ENCODE results near the gene PRR12.
A peak's percentile ranks its signal among the peaks of the same experiment; 100 is the strongest.

The PRR12 gene

DNA sequence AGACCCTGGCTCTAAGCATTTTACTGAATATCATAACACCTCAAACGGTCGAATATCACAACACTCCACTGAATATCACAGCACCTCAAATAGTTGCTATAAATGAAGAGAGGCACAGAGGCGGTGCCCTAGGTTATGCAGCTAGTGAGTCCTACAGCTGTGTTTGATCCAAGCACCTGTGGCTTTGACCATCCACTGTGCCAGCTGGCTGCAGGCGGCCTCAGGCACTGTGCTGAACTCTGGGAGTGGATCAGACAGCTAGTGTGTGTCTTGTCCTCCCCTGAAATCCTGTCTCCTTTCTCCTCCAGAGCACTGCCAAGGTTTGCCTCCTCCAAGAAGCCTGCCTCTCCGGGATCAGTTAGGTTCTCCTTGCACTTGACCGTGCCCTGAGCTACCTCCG lies 18.0 kb upstream of the PRR12 start:
- CTCF ChIA-PET: interaction anchor here (0.5 to 6.2 kb wide), 7 partner anchors 14 to 270 kb away, joined by 3 to 168 read pairs (median 4); no protein-coding TSS in a partner anchor

DNA sequence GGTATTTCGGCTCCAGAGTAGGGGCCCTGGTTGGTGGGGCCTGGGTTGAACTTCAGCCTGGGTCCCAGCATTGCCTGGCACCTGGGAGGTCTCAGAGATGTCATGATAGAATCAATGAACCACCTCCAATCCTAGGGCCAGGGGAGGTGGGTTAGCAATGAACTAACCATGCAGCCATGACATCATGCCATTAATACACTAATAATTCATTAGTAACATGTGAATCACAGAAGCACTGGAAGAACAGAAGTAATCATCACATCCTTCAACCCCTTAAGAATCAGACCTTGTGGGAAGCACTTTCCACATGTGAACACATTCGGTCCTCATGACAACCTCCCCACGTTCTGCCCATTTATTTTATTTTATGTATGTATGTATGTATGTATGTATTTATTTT lies 17.6 kb upstream of the PRR12 start:
- H3K9me3 ChIP-seq (ENCODE audit: control insufficient read depth, insufficient read depth, low read depth, low read length): no peaks in the 10 kb centered on the region
- no peak for TF ChIP-seq ZNF510 (tag by site-specific recombination; IDR thresholded peaks at IDR 0.05; ENCODE audit: insufficient replicate concordance)
- TF ChIP-seq, protein P1, sequence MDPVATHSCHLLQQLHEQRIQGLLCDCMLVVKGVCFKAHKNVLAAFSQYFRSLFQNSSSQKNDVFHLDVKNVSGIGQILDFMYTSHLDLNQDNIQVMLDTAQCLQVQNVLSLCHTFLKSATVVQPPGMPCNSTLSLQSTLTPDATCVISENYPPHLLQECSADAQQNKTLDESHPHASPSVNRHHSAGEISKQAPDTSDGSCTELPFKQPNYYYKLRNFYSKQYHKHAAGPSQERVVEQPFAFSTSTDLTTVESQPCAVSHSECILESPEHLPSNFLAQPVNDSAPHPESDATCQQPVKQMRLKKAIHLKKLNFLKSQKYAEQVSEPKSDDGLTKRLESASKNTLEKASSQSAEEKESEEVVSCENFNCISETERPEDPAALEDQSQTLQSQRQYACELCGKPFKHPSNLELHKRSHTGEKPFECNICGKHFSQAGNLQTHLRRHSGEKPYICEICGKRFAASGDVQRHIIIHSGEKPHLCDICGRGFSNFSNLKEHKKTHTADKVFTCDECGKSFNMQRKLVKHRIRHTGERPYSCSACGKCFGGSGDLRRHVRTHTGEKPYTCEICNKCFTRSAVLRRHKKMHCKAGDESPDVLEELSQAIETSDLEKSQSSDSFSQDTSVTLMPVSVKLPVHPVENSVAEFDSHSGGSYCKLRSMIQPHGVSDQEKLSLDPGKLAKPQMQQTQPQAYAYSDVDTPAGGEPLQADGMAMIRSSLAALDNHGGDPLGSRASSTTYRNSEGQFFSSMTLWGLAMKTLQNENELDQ (tag by site-specific recombination; IDR thresholded peaks at IDR 0.05; ENCODE audit: low read depth): no peak
- TF ChIP-seq ZNF701 (tag by site-specific recombination; IDR thresholded peaks at IDR 0.05): no peak
- no peak for TF ChIP-seq HOXD13 (CRISPR knock-in tag; IDR thresholded peaks at IDR 0.05; ENCODE audit: borderline replicate concordance)
- TF ChIP-seq ZNF2 (tag by site-specific recombination; IDR thresholded peaks at IDR 0.05): no peak
- no peak for TF ChIP-seq SP3 (tag by site-specific recombination; IDR thresholded peaks at IDR 0.05)
- no peak for TF ChIP-seq ZEB2 (tag by site-specific recombination; IDR thresholded peaks at IDR 0.05)
- TF ChIP-seq PBX3 (CRISPR knock-in tag; IDR thresholded peaks at IDR 0.05): no peak
- TF ChIP-seq ZNF610 (tag by site-specific recombination; IDR thresholded peaks at IDR 0.05; ENCODE audit: borderline replicate concordance): no peak
- TF ChIP-seq ZBTB1 (tag by site-specific recombination; IDR thresholded peaks at IDR 0.05): no peak

More for the DNA sequence above, 18.0 kb upstream of the PRR12 start:
- Histone ChIP-seq H3K4me1 (ENCODE audit: control insufficient read depth, insufficient read depth, low read length) (peaks cover 12% of the 10 kb centered on the region), H3K36me3 (ENCODE audit: control insufficient read depth in 2 of 2, insufficient read depth in 1 of 2, low read length in 2 of 2) (peaks cover 8 to 32% of the 10 kb centered on the region in 2 experiments; a peak in 2 of 3 replicates), H3K9me3 (ENCODE audit: control insufficient read depth, insufficient read depth, low read depth, low read length) (no peaks in the 10 kb centered on the region), H3K27ac (ENCODE audit: extremely low read depth, low read depth, low read length) (no peak overlapping the region), H3K4me3 (ENCODE audit: low read depth, low read length) (no peak overlapping the region)
- POLR2A ChIA-PET: interaction anchor here (0.7 to 2.6 kb wide), 3 partner anchors 67 to 79 kb away, joined by 8 to 10 read pairs (median 9); partner anchors contain the start of gene RPS11
- TF ChIP-seq SCRT1 (tag by site-specific recombination; IDR thresholded peaks at IDR 0.05; ENCODE audit: borderline replicate concordance) (peak; percentile 72; the same call in 1 of the 2 replicates), MZF1 (tag by site-specific recombination; IDR thresholded peaks at IDR 0.05; ENCODE audit: borderline replicate concordance) (no peak), SCRT2 (tag by site-specific recombination; IDR thresholded peaks at IDR 0.05) (peak; percentile 77)

GRCh38 chr19:49574206-49574755 lies 16.7 kb upstream of the PRR12 start:
- ChIA-PET CTCF (interaction anchor here (1.0 to 6.2 kb wide), 6 partner anchors 16 to 104 kb away, joined by 3 to 168 read pairs (median 5); partner anchors contain the start of gene FLT3LG), POLR2A (interaction anchor here (0.6 to 2.6 kb wide), 6 partner anchors 19 to 998 kb away, joined by 3 to 10 read pairs (median 4); partner anchors contain the start of genes RPS11 and SCAF1)
- peaks cover 11% of the 10 kb centered on the region for H3K4me1 ChIP-seq (ENCODE audit: control insufficient read depth, insufficient read depth, low read length)
- H3K9me3 ChIP-seq (ENCODE audit: control insufficient read depth, insufficient read depth, low read depth, low read length): no peaks in the 10 kb centered on the region
- no peak overlapping the region for H3K27ac ChIP-seq (ENCODE audit: extremely low read depth, low read depth, low read length)
- H3K4me3 ChIP-seq (ENCODE audit: low read depth, low read length): no peak overlapping the region
- H3K36me3 ChIP-seq (ENCODE audit: control insufficient read depth in 2 of 2, insufficient read depth in 1 of 2, low read length in 2 of 2): peaks cover 8 to 36% of the 10 kb centered on the region in 2 experiments; a peak in 2 of 3 replicates
- no peak for TF ChIP-seq BCL11A (tag by site-specific recombination; IDR thresholded peaks at IDR 0.05; ENCODE audit: low read depth)
- no peak for TF ChIP-seq ZBTB6 (tag by site-specific recombination; IDR thresholded peaks at IDR 0.05)
- no peak for TF ChIP-seq ZNF76 (tag by site-specific recombination; IDR thresholded peaks at IDR 0.05; ENCODE audit: borderline replicate concordance, low read depth)
- no peak for TF ChIP-seq ZNF184 (tag by site-specific recombination; IDR thresholded peaks at IDR 0.05)
- TF ChIP-seq ZNF132 (tag by site-specific recombination; IDR thresholded peaks at IDR 0.05; ENCODE audit: borderline replicate concordance): no peak
- TF ChIP-seq, protein P2, sequence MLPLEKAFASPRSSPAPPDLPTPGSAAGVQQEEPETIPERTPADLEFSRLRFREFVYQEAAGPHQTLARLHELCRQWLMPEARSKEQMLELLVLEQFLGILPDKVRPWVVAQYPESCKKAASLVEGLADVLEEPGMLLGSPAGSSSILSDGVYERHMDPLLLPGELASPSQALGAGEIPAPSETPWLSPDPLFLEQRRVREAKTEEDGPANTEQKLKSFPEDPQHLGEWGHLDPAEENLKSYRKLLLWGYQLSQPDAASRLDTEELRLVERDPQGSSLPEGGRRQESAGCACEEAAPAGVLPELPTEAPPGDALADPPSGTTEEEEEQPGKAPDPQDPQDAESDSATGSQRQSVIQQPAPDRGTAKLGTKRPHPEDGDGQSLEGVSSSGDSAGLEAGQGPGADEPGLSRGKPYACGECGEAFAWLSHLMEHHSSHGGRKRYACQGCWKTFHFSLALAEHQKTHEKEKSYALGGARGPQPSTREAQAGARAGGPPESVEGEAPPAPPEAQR (tag by site-specific recombination; IDR thresholded peaks at IDR 0.05): no peak
- no peak for TF ChIP-seq ZNF660 (tag by site-specific recombination; IDR thresholded peaks at IDR 0.05)
- no peak for TF ChIP-seq ZNF146 (tag by site-specific recombination; IDR thresholded peaks at IDR 0.05)
- no peak for TF ChIP-seq ZNF677 (tag by site-specific recombination; IDR thresholded peaks at IDR 0.05)
- TF ChIP-seq HOXA7 (CRISPR knock-in tag; IDR thresholded peaks at IDR 0.05; ENCODE audit: borderline replicate concordance): no peak
- no peak for TF ChIP-seq ZBTB17 (tag by site-specific recombination; IDR thresholded peaks at IDR 0.05)
- TF ChIP-seq ZBTB48 (tag by site-specific recombination; IDR thresholded peaks at IDR 0.05): no peak

More for the DNA sequence above, 17.6 kb upstream of the PRR12 start:
- H3K36me3 ChIP-seq (ENCODE audit: control insufficient read depth in 2 of 2, insufficient read depth in 1 of 2, low read length in 2 of 2): peaks cover 8 to 36% of the 10 kb centered on the region in 2 experiments; a peak in 2 of 3 replicates
- CTCF ChIA-PET: interaction anchor here (0.5 to 6.2 kb wide), 6 partner anchors 15 to 108 kb away, joined by 3 to 168 read pairs (median 48); no protein-coding TSS in a partner anchor
- no peak overlapping the region for H3K27ac ChIP-seq (ENCODE audit: extremely low read depth, low read depth, low read length)
- H3K4me1 ChIP-seq (ENCODE audit: control insufficient read depth, insufficient read depth, low read length): peaks cover 8% of the 10 kb centered on the region
- POLR2A ChIA-PET: interaction anchor here (0.7 to 2.6 kb wide), 3 partner anchors 20 to 80 kb away, joined by 4 to 10 read pairs (median 8); partner anchors contain the start of gene RPS11
- no peak overlapping the region for H3K4me3 ChIP-seq (ENCODE audit: low read depth, low read length)

Data from HEK293 (cell line).